Neuronal stem cell (in vitro differentiated cells): ENCODE data around the gene ACSF2.

ENCODE experiments used
- DNase-seq: peaks from one replicate; pipeline ENCODE4 v3.0.0-alpha.2; 2013; ENCODE audit warnings: low spot score
- H2AFZ ChIP-seq: one replicate; pipeline ENCODE4 v1.6.1; 2013; ENCODE audit warnings: mild to moderate bottlenecking, low read length, inconsistent platforms
- H2AK5ac ChIP-seq: 2 replicates; pipeline ENCODE4 v1.6.1; 2013; ENCODE audit warnings: low read depth, mild to moderate bottlenecking, inconsistent platforms, low read length, moderate library complexity, mixed read lengths
- H2BK120ac ChIP-seq: 2 replicates; pipeline ENCODE4 v1.6.1; 2013; ENCODE audit warnings: low read depth, mild to moderate bottlenecking, inconsistent platforms, low read length, moderate library complexity, mixed read lengths
- H2BK12ac ChIP-seq: one replicate; pipeline ENCODE4 v1.6.1; 2013; ENCODE audit warnings: low read length, inconsistent platforms
- H2BK15ac ChIP-seq: 2 replicates; pipeline ENCODE4 v1.6.1; 2013; ENCODE audit warnings: mild to moderate bottlenecking, low read length, inconsistent platforms, mixed read lengths
- H2BK5ac ChIP-seq: one replicate; pipeline ENCODE4 v1.6.1; 2013; ENCODE audit warnings: inconsistent platforms, mild to moderate bottlenecking, low read length, moderate library complexity
- H3K14ac ChIP-seq: one replicate; pipeline ENCODE4 v1.6.1; 2013; ENCODE audit warnings: low read length, inconsistent platforms
- H3K18ac ChIP-seq: 2 replicates; pipeline ENCODE4 v1.6.1; 2013; ENCODE audit warnings: low read length, inconsistent platforms
- H3K23ac ChIP-seq: 2 replicates; pipeline ENCODE4 v1.6.1; 2013; ENCODE audit warnings: low read depth, mild to moderate bottlenecking, mixed read lengths, low read length, inconsistent platforms; ENCODE audit not compliant: poor library complexity
- H3K27ac ChIP-seq: replicated peaks from 3 replicates; pipeline ENCODE4 v1.5.1; 2013; ENCODE audit warnings: low read length, inconsistent platforms
- H3K27me3 ChIP-seq, 3 experiments: 2 replicates each; pipeline ENCODE4 v1.6.1; 2013; ENCODE audit warnings: low read length in 3 of 3, mild to moderate bottlenecking in 2 of 3, inconsistent platforms in 1 of 3, low read depth in 1 of 3, mixed read lengths in 1 of 3, moderate library complexity in 1 of 3; ENCODE audit not compliant: control insufficient read depth in 3 of 3, insufficient read depth in 3 of 3
- H3K36me3 ChIP-seq, 2 donors: replicated peaks in 1 of 2; 2 replicates each; pipeline ENCODE4 v1.6.1; 2013; ENCODE audit warnings: low read length in 2 of 2; ENCODE audit not compliant: control insufficient read depth in 2 of 2, insufficient read depth in 2 of 2
- H3K4ac ChIP-seq: 2 replicates; pipeline ENCODE4 v1.6.1; 2013; ENCODE audit warnings: inconsistent platforms, mild to moderate bottlenecking, low read length, moderate library complexity
- H3K4me1 ChIP-seq, 2 donors: 1 replicate in 1 of 2; 2 replicates in 1 of 2; pipeline ENCODE4 v1.6.1; 2013; ENCODE audit warnings: low read length in 2 of 2, low read depth in 1 of 2; ENCODE audit not compliant: control insufficient read depth in 2 of 2, insufficient read depth in 1 of 2
- H3K4me2 ChIP-seq: one replicate; pipeline ENCODE4 v1.6.1; 2013; ENCODE audit warnings: mild to moderate bottlenecking, low read length, inconsistent platforms; ENCODE audit not compliant: insufficient read depth, poor library complexity, severe bottlenecking
- H3K4me3 ChIP-seq, 2 donors: 2 replicates each; pipeline ENCODE4 v1.5.1; 2013; ENCODE audit warnings: low read length in 2 of 2, mild to moderate bottlenecking in 2 of 2, inconsistent platforms in 1 of 2, moderate library complexity in 1 of 2
- H3K79me1 ChIP-seq: one replicate; pipeline ENCODE4 v1.6.1; 2013; ENCODE audit warnings: low read depth, mild to moderate bottlenecking, inconsistent platforms, low read length, moderate library complexity
- H3K9ac ChIP-seq: one replicate; pipeline ENCODE4 v1.6.1; 2013; ENCODE audit warnings: mild to moderate bottlenecking, low read depth, low read length, inconsistent platforms; ENCODE audit not compliant: poor library complexity
- H3K9me3 ChIP-seq, 2 donors: replicated peaks in 1 of 2; 2 replicates each; pipeline versions ENCODE3 to v1.6.1; 2013; ENCODE audit warnings: low read length in 2 of 2, mild to moderate bottlenecking in 2 of 2, inconsistent platforms in 1 of 2, low read depth in 1 of 2, mixed read lengths in 1 of 2, moderate library complexity in 1 of 2; ENCODE audit not compliant: control insufficient read depth in 2 of 2, insufficient read depth in 1 of 2
- H4K8ac ChIP-seq: one replicate; pipeline ENCODE4 v1.6.1; 2013; ENCODE audit warnings: low read depth, mild to moderate bottlenecking, inconsistent platforms, low read length, moderate library complexity
- H4K91ac ChIP-seq: one replicate; pipeline ENCODE4 v1.6.1; 2013; ENCODE audit warnings: low read length, low read depth, mild to moderate bottlenecking, inconsistent platforms; ENCODE audit not compliant: poor library complexity
- WGBS, 2 donors: extraction: QIAGEN DNeasy Blood & Tissue Kit; methylation state at CpG; one replicate each; pipeline ENCODE4 v1.1.7; 2013; ENCODE audit warnings: missing lambda C conversion rate in 2 of 2, mixed read lengths in 1 of 2; ENCODE audit not compliant: insufficient read length in 2 of 2, insufficient replicate concordance in 1 of 2; ENCODE audit errors: extremely low coverage in 2 of 2; 5-methylcytosine and 5-hydroxymethylcytosine counted together

Gene ACSF2

DNA sequence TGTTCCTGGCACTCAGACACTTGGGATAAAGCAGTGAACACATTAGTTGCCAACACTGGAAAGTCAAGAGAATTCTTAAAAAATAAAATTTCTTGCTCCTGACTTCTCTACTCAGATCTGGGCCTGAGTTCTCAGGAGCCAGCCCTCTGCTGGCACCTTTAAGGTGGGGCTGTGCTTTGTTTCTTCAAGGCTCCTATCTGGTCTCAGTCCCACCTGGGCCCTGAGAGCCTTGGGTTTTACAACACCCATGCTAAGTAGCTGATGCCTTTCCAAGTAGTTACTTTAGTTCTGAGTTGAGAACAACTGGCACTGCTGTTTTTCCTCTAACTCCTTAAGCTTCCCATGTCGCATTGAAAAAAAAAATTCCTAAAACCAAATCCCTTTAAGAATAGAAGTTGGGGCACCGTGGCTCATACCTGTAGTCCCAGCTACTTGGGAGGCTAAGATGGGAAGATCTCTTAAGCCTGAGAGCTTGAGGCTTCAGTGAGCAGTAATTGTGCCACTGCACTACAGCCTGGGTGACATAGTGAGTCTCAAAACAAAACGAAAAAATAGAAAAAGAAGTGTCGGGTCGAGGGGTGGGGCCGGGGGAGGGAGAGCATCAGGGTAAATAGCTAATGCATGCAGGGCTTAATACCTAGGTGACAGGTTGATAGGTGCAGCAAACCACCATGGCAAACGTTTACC, 26.1 kb downstream of the ACSF2 start:
- no peak overlapping the region for H2AFZ ChIP-seq
- no peak overlapping the region for H2BK15ac ChIP-seq
- H3K9ac ChIP-seq, result no peak overlapping the region
- H3K79me1 ChIP-seq, result no peaks in the 10 kb centered on the region
- H2AK5ac ChIP-seq, result no peak overlapping the region
- no peaks in the 10 kb centered on the region for H3K4me1 ChIP-seq
- no peak overlapping the region for H3K27ac ChIP-seq
- no peak overlapping the region for H3K4me2 ChIP-seq
- no CpG with 5 or more reads among the region's 7 CpGs for WGBS, 2 donors
- DNase-seq, result no peak
- H3K27me3 ChIP-seq, result peaks cover 0 to 3% (median 0%) of the 10 kb centered on the region in 3 experiments
- no peak overlapping the region for H2BK12ac ChIP-seq
- no peak overlapping the region for H3K4ac ChIP-seq
- no peak overlapping the region for H4K91ac ChIP-seq
- H3K4me3 ChIP-seq, result no peak overlapping the region
- no peaks in the 10 kb centered on the region for H3K9me3 ChIP-seq
- no peak overlapping the region for H4K8ac ChIP-seq
- H3K18ac ChIP-seq, result no peak overlapping the region
- no peaks in the 10 kb centered on the region for H3K36me3 ChIP-seq
- H3K14ac ChIP-seq, result no peak overlapping the region
- no peak overlapping the region for H2BK120ac ChIP-seq
- no peak overlapping the region for H3K23ac ChIP-seq
- no peak overlapping the region for H2BK5ac ChIP-seq

DNA sequence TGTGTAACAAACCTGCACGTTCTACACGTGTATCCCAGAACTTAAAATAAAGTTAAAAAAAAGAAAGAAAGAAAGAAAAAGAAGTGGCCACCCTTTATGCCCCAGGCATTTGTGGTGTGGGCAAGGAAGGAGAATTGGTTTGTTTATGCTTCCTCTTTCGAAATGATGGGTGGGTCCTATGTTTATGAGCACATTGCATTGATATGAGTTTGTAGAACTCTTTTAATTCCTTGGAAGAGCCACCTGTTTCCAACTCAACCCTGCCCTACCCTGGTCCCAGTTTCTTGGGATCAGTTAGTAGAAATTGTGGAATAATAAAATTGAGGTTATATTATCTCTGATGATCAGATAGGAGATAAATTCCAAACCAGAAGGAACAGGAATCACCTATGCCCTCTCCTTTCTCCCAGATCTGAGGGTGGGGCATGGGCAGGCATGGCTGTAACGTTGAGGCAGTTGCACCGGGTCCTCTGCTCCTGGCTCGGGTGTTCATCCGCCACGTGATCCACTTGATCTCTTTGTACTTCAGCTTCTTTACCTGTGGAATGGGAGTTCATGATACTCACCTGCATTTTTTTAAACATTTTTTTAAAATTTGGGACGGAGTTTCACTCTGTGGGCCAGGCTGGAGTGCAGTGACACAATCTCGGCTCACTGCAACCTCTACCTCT, 26.7 kb downstream of the ACSF2 start:
- no peak overlapping the region for H3K4ac ChIP-seq
- no peak overlapping the region for H3K18ac ChIP-seq
- H3K9ac ChIP-seq, result no peak overlapping the region
- no peaks in the 10 kb centered on the region for H3K36me3 ChIP-seq
- WGBS, 2 donors, result no CpG with 5 or more reads among the region's 10 CpGs
- no peak overlapping the region for H4K8ac ChIP-seq
- no peaks in the 10 kb centered on the region for H3K79me1 ChIP-seq
- no peak overlapping the region for H2AK5ac ChIP-seq
- H2BK5ac ChIP-seq, result no peak overlapping the region
- H3K4me3 ChIP-seq, result no peak overlapping the region
- no peak overlapping the region for H2BK12ac ChIP-seq
- peaks cover 0 to 5% (median 0%) of the 10 kb centered on the region in 3 experiments for H3K27me3 ChIP-seq
- H2AFZ ChIP-seq, result no peak overlapping the region
- no peak overlapping the region for H3K14ac ChIP-seq
- no peak overlapping the region for H4K91ac ChIP-seq
- no peak overlapping the region for H3K4me2 ChIP-seq
- H2BK15ac ChIP-seq, result no peak overlapping the region
- no peak overlapping the region for H3K23ac ChIP-seq
- DNase-seq, result no peak
- no peaks in the 10 kb centered on the region for H3K9me3 ChIP-seq
- no peaks in the 10 kb centered on the region for H3K4me1 ChIP-seq
- no peak overlapping the region for H2BK120ac ChIP-seq
- H3K27ac ChIP-seq, result no peak overlapping the region

DNA sequence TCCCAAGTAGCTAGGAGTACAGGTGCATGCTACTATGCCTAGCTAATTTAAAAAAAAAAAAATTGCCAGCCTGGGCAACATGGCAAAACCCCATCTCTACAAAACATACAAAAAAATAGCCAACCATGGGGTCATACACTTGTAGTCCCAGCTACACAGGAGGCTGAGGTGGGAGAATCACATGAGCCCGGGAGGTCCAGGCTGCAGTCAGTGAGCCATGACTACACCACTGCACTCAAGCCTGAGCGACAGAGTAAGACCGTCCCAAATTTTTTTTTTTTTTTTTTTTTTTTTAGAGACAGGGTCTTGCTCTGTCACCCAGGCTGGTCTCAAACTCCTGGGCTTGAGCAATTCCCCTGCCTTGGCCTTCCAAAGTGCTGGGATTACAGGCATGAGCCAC, 27.9 kb downstream of the ACSF2 start:
- H3K23ac ChIP-seq, result no peak overlapping the region
- H2AK5ac ChIP-seq, result no peak overlapping the region
- no peak overlapping the region for H3K18ac ChIP-seq
- no peak overlapping the region for H3K4me3 ChIP-seq
- no peak overlapping the region for H4K8ac ChIP-seq
- H4K91ac ChIP-seq, result no peak overlapping the region
- H3K79me1 ChIP-seq, result no peaks in the 10 kb centered on the region
- no peak overlapping the region for H3K27ac ChIP-seq
- no peak overlapping the region for H2BK5ac ChIP-seq
- no peak overlapping the region for H2BK12ac ChIP-seq
- no peaks in the 10 kb centered on the region for H3K4me1 ChIP-seq
- peaks cover 0 to 5% (median 0%) of the 10 kb centered on the region in 3 experiments for H3K27me3 ChIP-seq
- no peaks in the 10 kb centered on the region for H3K9me3 ChIP-seq
- no peaks in the 10 kb centered on the region for H3K36me3 ChIP-seq
- no peak overlapping the region for H2BK120ac ChIP-seq
- no peak for DNase-seq
- H3K4me2 ChIP-seq, result no peak overlapping the region
- H2BK15ac ChIP-seq, result no peak overlapping the region
- no peak overlapping the region for H2AFZ ChIP-seq
- no peak overlapping the region for H3K9ac ChIP-seq
- no CpG with 5 or more reads among the region's 3 CpGs for WGBS, 2 donors
- H3K14ac ChIP-seq, result no peak overlapping the region
- H3K4ac ChIP-seq, result no peak overlapping the region

DNA sequence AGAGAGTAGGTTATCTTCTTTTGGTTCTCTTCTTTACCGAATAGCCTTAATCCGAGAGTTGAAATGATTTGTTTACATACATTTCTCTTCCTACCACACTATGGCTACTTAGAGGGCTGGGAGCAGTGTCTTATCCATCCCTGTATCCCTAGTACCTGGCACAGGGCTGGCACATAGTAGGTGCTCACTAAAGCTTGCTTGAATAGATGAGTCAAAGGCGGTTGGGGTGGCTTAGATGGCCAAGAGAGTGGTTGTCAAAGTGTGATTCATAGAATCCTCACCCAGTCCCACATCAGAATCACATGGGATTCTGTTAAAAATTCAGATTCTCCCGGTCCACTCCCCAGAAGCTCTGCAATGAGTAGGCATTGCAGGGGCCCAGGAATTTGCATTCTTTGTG, 31.6 kb downstream of the ACSF2 start:
- Histone ChIP-seq H4K91ac (no peak overlapping the region), H3K14ac (no peak overlapping the region), H3K79me1 (no peaks in the 10 kb centered on the region), H3K27me3 (peaks cover 0 to 10% (median 0%) of the 10 kb centered on the region in 3 experiments), H3K4me3 (no peak overlapping the region), H3K4me2 (no peak overlapping the region), H3K4me1 (no peaks in the 10 kb centered on the region), H2BK5ac (no peak overlapping the region), H2BK12ac (no peak overlapping the region), H4K8ac (no peak overlapping the region), H3K27ac (no peak overlapping the region), H2AK5ac (no peak overlapping the region), H3K4ac (no peak overlapping the region), H3K9ac (no peak overlapping the region), H2AFZ (no peak overlapping the region), H3K23ac (no peak overlapping the region), H2BK15ac (no peak overlapping the region), H3K36me3 (no peaks in the 10 kb centered on the region), H3K9me3 (no peaks in the 10 kb centered on the region), H2BK120ac (no peak overlapping the region), H3K18ac (no peak overlapping the region)
- DNase-seq, result no peak
- WGBS, 2 donors, result no CpG with 5 or more reads among the region's 4 CpGs
